Upper lobe of left lung (tissue), 6 donors: ENCODE results near the gene TMPRSS13. TPM values are rescaled to one million over a fixed set of nuclear protein-coding genes. Genes with fewer than 3 reads are reported as not detected.

ENCODE experiments used
- ATAC-seq, 2 donors: fragments of 200-7000 bp; cut with Tn5 transposase; one replicate each; pipeline ENCODE4 v1.9.1; 2022; ENCODE audit warnings: mild to moderate bottlenecking in 2 of 2, moderate library complexity in 2 of 2; ENCODE audit not compliant: low FRiP score in 2 of 2
- DNase-seq, 2 donors: peaks; one replicate each; pipeline ENCODE4 v3.0.0-alpha.2; 2019 to 2020
- H3K27ac ChIP-seq, 4 donors: fragments of 200-600 bp; sonication (generic); one replicate each; pipeline ENCODE4 v1.5.1; 2016 to 2019
- H3K27me3 ChIP-seq, 4 donors: fragments of 200-600 bp; sonication (generic); one replicate each; pipeline ENCODE4 v1.5.1; 2017 to 2019
- H3K36me3 ChIP-seq, 4 donors: fragments of 200-600 bp; sonication (generic); one replicate each; pipeline ENCODE4 v1.5.1; 2016 to 2019
- H3K4me1 ChIP-seq, 4 donors: fragments of 200-600 bp; sonication (generic); one replicate each; pipeline ENCODE4 v1.5.1; 2018 to 2019
- H3K4me3 ChIP-seq, 4 donors: fragments of 200-600 bp; sonication (generic); one replicate each; pipeline ENCODE4 v1.5.1; 2017 to 2019; ENCODE audit warnings: mild to moderate bottlenecking in 2 of 4, moderate library complexity in 1 of 4
- H3K9me3 ChIP-seq, 4 donors: fragments of 200-600 bp; sonication (generic); one replicate each; pipeline ENCODE4 v1.5.1; 2018 to 2019
- CTCF ChIP-seq, 6 experiments: fragments of 450-650 bp in 4 of 6; fragments of 200-600 bp in 2 of 6; sonication (generic) in 2 of 6; IDR thresholded peaks; one replicate each; pipeline ENCODE4 v1.5.1; 2016 to 2019; ENCODE audit warnings: antibody characterized with exemption in 6 of 6
- EP300 ChIP-seq, 4 donors: sonication (generic); formaldehyde crosslinking; IDR thresholded peaks; one replicate each; pipeline ENCODE4 v1.5.1; 2017; ENCODE audit warnings: antibody characterized with exemption in 4 of 4, control low read depth in 2 of 4
- POLR2A ChIP-seq, 4 donors: fragments of 450-650 bp; IDR thresholded peaks; one replicate each; pipeline ENCODE4 v1.5.1; 2016 to 2017; ENCODE audit warnings: antibody characterized with exemption in 4 of 4, mild to moderate bottlenecking in 2 of 4
- POLR2AphosphoS5 ChIP-seq, 2 donors: sonication (generic); formaldehyde crosslinking; IDR thresholded peaks; one replicate each; pipeline ENCODE4 v1.5.1; 2017; ENCODE audit warnings: antibody characterized with exemption in 2 of 2
- WGBS, 2 donors: methylation state at CpG; one replicate each; pipeline ENCODE4 v1.1.5; 2017 to 2018; 5-methylcytosine and 5-hydroxymethylcytosine counted together
- total RNA-seq, 6 donors: library from RNA; depleted of rRNA in 4 of 6; stranded (reverse); fragments of >200 nt in 4 of 6; gene quantifications; one replicate each; pipeline versions ENCODE4 v1.1.0 to v1.2.1, GENCODE V29; 2016 to 2021
- donor health status: DM: no; HTN: no; CAD: no; lungs with moderate emphysema.
- donor health status: DM: no; HTN: yes; CAD: no; lungs with severe emphysema.

The TMPRSS13 gene
- total RNA-seq, 6 donors from 2014 or later, result 4.6 to 26.2 (median 6.1) TPM

- DNase-seq, result no peak
Measured at GRCh38 chr11:117941163-117941707, 12.0 kb upstream of the TMPRSS13 start.

GRCh38 chr11:117940736-117941135 lies 11.5 kb upstream of the TMPRSS13 start:
- DNase-seq, result no peak
- Histone ChIP-seq H3K4me1 (peaks cover 0 to 7% (median 1%) of the 10 kb centered on the region in 4 donors), H3K36me3 (no peaks in the 10 kb centered on the region), H3K4me3 (no peak overlapping the region), H3K27me3 (no peaks in the 10 kb centered on the region), H3K9me3 (no peaks in the 10 kb centered on the region), H3K27ac (no peak overlapping the region)
- no peak for ATAC-seq
- TF ChIP-seq POLR2AphosphoS5 (IDR thresholded peaks at IDR 0.05), result no peak
- TF ChIP-seq CTCF (IDR thresholded peaks at IDR 0.05), result no peak
- TF ChIP-seq EP300 (IDR thresholded peaks at IDR 0.05), result no peak
- TF ChIP-seq POLR2A (IDR thresholded peaks at IDR 0.05), result no peak
- 97% methylated on average over 8 of the region's 8 CpGs for WGBS, 2 donors

More at GRCh38 chr11:117941163-117941707, 12.0 kb upstream of the TMPRSS13 start:
- no peak overlapping the region for H3K4me3 ChIP-seq
- WGBS, 2 donors, result 60 to 75% methylated on average over 1 to 4 of the region's 4 CpGs
- TF ChIP-seq CTCF (IDR thresholded peaks at IDR 0.05) (no peak), POLR2A (IDR thresholded peaks at IDR 0.05) (no peak), EP300 (IDR thresholded peaks at IDR 0.05) (no peak), POLR2AphosphoS5 (IDR thresholded peaks at IDR 0.05) (no peak)
- H3K36me3 ChIP-seq, result no peaks in the 10 kb centered on the region
- H3K4me1 ChIP-seq, result peaks cover 0 to 7% (median 3%) of the 10 kb centered on the region in 4 donors
- ATAC-seq, result peak in 1 of 2 donors; percentile 55
- no peak overlapping the region for H3K27ac ChIP-seq
- no peaks in the 10 kb centered on the region for H3K27me3 ChIP-seq
- H3K9me3 ChIP-seq, result no peaks in the 10 kb centered on the region

- 83 to 88% methylated on average over 6 of the region's 6 CpGs for WGBS, 2 donors
- no peaks in the 10 kb centered on the region for H3K27me3 ChIP-seq
- no peak for TF ChIP-seq EP300 (IDR thresholded peaks at IDR 0.05)
- TF ChIP-seq POLR2A (IDR thresholded peaks at IDR 0.05), result no peak
- TF ChIP-seq CTCF (IDR thresholded peaks at IDR 0.05), result no peak
- no peak for TF ChIP-seq POLR2AphosphoS5 (IDR thresholded peaks at IDR 0.05)
Measured at GRCh38 chr11:117936973-117937372, 7.8 kb upstream of the TMPRSS13 start.

GRCh38 chr11:117934526-117935307 lies 5.5 kb upstream of the TMPRSS13 start:
- WGBS, 2 donors, result 75 to 82% methylated on average over 18 to 19 of the region's 19 CpGs
- no peaks in the 10 kb centered on the region for H3K9me3 ChIP-seq
- H3K4me3 ChIP-seq, result no peak overlapping the region
- H3K27me3 ChIP-seq, result no peaks in the 10 kb centered on the region
- ATAC-seq (no peak), DNase-seq (peak; percentile 11 to 55)
- H3K4me1 ChIP-seq, result peaks cover 8 to 23% (median 15%) of the 10 kb centered on the region in 4 donors
- TF ChIP-seq EP300 (IDR thresholded peaks at IDR 0.05), result no peak
- no peak for TF ChIP-seq POLR2A (IDR thresholded peaks at IDR 0.05)
- no peak for TF ChIP-seq CTCF (IDR thresholded peaks at IDR 0.05)
- TF ChIP-seq POLR2AphosphoS5 (IDR thresholded peaks at IDR 0.05), result no peak
- no peak overlapping the region for H3K27ac ChIP-seq
- no peaks in the 10 kb centered on the region for H3K36me3 ChIP-seq

More at GRCh38 chr11:117936973-117937372, 7.8 kb upstream of the TMPRSS13 start:
- DNase-seq (no peak), ATAC-seq (no peak)
- Histone ChIP-seq H3K9me3 (no peaks in the 10 kb centered on the region), H3K36me3 (no peaks in the 10 kb centered on the region), H3K4me3 (no peak overlapping the region), H3K4me1 (peaks cover 0 to under 1% (median 0%) of the 10 kb centered on the region in 4 donors), H3K27ac (no peak overlapping the region)
